ENCODE data around the gene C1QTNF9. TPM values are rescaled to one million over a fixed set of nuclear protein-coding genes. Genes with fewer than 3 reads are reported as not detected.
"Not testable (repeated sequence)": the region's sequence is repeated elsewhere in the genome, so short reads cannot be mapped to it uniquely, and the experiment has no call there.

The C1QTNF9 gene
- total and polyA plus RNA-seq, 2 experiments from 2014 or later = not detected

GRCh38 chr13:24322470-24322869, 13.1 kb downstream of the C1QTNF9 start:
- WGBS (ENCODE audit: low lambda C conversion rate, missing lambda C conversion rate) = 49% methylated on average over 2 of the region's 2 CpGs
- not testable (repeated sequence) for H3K27me3 ChIP-seq; DNase-seq (ENCODE audit: low spot score); H3K36me3 ChIP-seq (replicated peaks; ENCODE audit: insufficient read depth, low read depth); H3K9me3 ChIP-seq (ENCODE audit: low read depth); H3K4me3 ChIP-seq; H4K20me1 ChIP-seq (ENCODE audit: insufficient read depth, poor library complexity, severe bottlenecking); H3K4me1 ChIP-seq (ENCODE audit: insufficient read depth); H3K27ac ChIP-seq; H3K4me2 ChIP-seq; H3K9me2 ChIP-seq (replicated peaks; ENCODE audit: insufficient read depth); H3K79me2 ChIP-seq; H2AFZ ChIP-seq
- TF ChIP-seq, protein P1, sequence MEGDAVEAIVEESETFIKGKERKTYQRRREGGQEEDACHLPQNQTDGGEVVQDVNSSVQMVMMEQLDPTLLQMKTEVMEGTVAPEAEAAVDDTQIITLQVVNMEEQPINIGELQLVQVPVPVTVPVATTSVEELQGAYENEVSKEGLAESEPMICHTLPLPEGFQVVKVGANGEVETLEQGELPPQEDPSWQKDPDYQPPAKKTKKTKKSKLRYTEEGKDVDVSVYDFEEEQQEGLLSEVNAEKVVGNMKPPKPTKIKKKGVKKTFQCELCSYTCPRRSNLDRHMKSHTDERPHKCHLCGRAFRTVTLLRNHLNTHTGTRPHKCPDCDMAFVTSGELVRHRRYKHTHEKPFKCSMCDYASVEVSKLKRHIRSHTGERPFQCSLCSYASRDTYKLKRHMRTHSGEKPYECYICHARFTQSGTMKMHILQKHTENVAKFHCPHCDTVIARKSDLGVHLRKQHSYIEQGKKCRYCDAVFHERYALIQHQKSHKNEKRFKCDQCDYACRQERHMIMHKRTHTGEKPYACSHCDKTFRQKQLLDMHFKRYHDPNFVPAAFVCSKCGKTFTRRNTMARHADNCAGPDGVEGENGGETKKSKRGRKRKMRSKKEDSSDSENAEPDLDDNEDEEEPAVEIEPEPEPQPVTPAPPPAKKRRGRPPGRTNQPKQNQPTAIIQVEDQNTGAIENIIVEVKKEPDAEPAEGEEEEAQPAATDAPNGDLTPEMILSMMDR (IDR thresholded peaks at IDR 0.05; ENCODE audit: poor library complexity) = peak; percentile 28

DNA sequence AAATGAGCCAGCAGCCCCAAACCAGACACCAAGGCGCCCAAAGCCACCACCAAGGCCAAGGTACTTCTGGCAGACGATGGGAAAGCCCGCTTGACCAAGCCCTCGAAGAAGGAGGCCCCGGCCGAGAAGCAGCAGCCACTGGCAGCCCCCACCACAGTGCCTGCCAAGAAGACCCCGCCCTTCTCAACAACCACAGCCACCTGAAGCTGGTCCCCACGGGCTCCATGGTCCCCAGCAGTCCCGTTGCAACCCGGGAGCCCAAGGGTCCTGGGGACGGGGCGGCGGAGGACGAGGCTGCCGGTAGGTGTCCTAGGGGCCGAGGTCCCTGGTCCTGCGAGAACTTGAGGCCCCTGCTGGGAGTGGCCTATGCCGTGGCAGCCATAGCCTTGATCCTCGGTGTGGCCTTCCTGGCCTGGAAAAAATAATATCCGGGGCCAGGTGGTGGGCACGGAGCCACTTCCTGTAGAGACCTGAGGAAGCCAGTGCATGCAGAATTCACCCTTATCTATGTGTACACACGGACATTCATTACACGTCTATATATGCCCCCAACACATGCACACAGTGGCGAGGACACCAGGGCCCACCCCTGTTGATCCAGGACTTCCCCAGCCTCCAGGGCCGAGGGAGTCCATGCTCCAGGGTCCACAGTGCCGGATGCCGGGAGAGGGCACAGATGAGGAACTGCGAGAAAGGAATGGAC, 13.8 kb downstream of the C1QTNF9 start:
- no peak for DNase-seq (ENCODE audit: low spot score)
- Histone ChIP-seq H3K36me3 (replicated peaks; ENCODE audit: insufficient read depth, low read depth) (no peaks in the 10 kb centered on the region), H3K79me2 (no peaks in the 10 kb centered on the region), H3K4me1 (ENCODE audit: insufficient read depth) (no peaks in the 10 kb centered on the region), H2AFZ (no peak overlapping the region), H3K9me2 (replicated peaks; ENCODE audit: insufficient read depth) (no peaks in the 10 kb centered on the region), H3K27ac (no peak overlapping the region), H3K4me2 (no peak overlapping the region), H3K9me3 (ENCODE audit: low read depth) (no peaks in the 10 kb centered on the region), H4K20me1 (ENCODE audit: insufficient read depth, poor library complexity, severe bottlenecking) (no peaks in the 10 kb centered on the region), H3K27me3 (no peaks in the 10 kb centered on the region), H3K4me3 (no peak overlapping the region)
- TF ChIP-seq, protein P1 (IDR thresholded peaks at IDR 0.05; ENCODE audit: poor library complexity) = no peak
- no peak for TF ChIP-seq EZH2 (IDR thresholded peaks at IDR 0.05; ENCODE audit: borderline replicate concordance)
- TF ChIP-seq EZH2phosphoT487 (IDR thresholded peaks at IDR 0.05; ENCODE audit: low read depth, severe bottlenecking, unreplicated experiment) = no peak
- 93% methylated on average over 28 of the region's 28 CpGs for WGBS (ENCODE audit: low lambda C conversion rate, missing lambda C conversion rate)

DNA sequence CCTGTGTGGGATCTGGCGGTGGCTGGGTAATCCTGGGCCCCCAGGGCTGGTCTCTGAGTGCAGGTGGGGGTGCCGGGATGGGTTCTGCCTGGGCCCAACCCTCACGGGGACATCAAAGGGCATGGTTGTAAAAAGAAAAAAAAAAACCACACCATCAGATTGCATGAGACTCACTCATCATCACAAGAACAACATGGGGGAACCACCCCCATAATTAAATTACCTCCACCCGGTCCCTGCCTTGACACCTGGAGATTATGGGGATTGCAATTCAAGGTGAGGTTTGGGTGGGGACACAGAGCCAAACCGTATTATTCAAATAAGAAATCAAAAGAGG, 14.3 kb downstream of the C1QTNF9 start:
- H3K36me3 ChIP-seq (replicated peaks; ENCODE audit: insufficient read depth, low read depth) = no peaks in the 10 kb centered on the region
- H3K9me2 ChIP-seq (replicated peaks; ENCODE audit: insufficient read depth) = no peaks in the 10 kb centered on the region
- no peaks in the 10 kb centered on the region for H3K9me3 ChIP-seq (ENCODE audit: low read depth)
- H2AFZ ChIP-seq = no peak overlapping the region
- no peak overlapping the region for H3K4me3 ChIP-seq
- no peak overlapping the region for H3K4me2 ChIP-seq
- H3K27ac ChIP-seq = no peak overlapping the region
- no peak for DNase-seq (ENCODE audit: low spot score)
- H3K4me1 ChIP-seq (ENCODE audit: insufficient read depth) = no peaks in the 10 kb centered on the region
- no peak for TF ChIP-seq EZH2 (IDR thresholded peaks at IDR 0.05; ENCODE audit: borderline replicate concordance)
- TF ChIP-seq, protein P1 (IDR thresholded peaks at IDR 0.05; ENCODE audit: poor library complexity) = no peak
- TF ChIP-seq EZH2phosphoT487 (IDR thresholded peaks at IDR 0.05; ENCODE audit: low read depth, severe bottlenecking, unreplicated experiment) = no peak
- H4K20me1 ChIP-seq (ENCODE audit: insufficient read depth, poor library complexity, severe bottlenecking) = no peaks in the 10 kb centered on the region
- 68% methylated on average over 5 of the region's 5 CpGs for WGBS (ENCODE audit: low lambda C conversion rate, missing lambda C conversion rate)
- no peaks in the 10 kb centered on the region for H3K27me3 ChIP-seq
- no peaks in the 10 kb centered on the region for H3K79me2 ChIP-seq

GRCh38 chr13:24327598-24327997, 18.2 kb downstream of the C1QTNF9 start:
- H2AFZ ChIP-seq; H3K27ac ChIP-seq; DNase-seq (ENCODE audit: low spot score); H3K9me2 ChIP-seq (replicated peaks; ENCODE audit: insufficient read depth); H3K4me1 ChIP-seq (ENCODE audit: insufficient read depth); H3K9me3 ChIP-seq (ENCODE audit: low read depth); H3K79me2 ChIP-seq; H4K20me1 ChIP-seq (ENCODE audit: insufficient read depth, poor library complexity, severe bottlenecking); H3K4me3 ChIP-seq; H3K36me3 ChIP-seq (replicated peaks; ENCODE audit: insufficient read depth, low read depth); H3K27me3 ChIP-seq; H3K4me2 ChIP-seq: not testable (repeated sequence)
- WGBS (ENCODE audit: low lambda C conversion rate, missing lambda C conversion rate) = 97% methylated on average over 4 of the region's 23 CpGs
